ENCODE data around the gene HSD11B1L.
A peak's percentile ranks its signal among the peaks of the same experiment; 100 is the strongest.

The HSD11B1L gene, protein sequence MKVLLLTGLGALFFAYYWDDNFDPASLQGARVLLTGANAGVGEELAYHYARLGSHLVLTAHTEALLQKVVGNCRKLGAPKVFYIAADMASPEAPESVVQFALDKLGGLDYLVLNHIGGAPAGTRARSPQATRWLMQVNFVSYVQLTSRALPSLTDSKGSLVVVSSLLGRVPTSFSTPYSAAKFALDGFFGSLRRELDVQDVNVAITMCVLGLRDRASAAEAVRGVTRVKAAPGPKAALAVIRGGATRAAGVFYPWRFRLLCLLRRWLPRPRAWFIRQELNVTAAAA

DNA sequence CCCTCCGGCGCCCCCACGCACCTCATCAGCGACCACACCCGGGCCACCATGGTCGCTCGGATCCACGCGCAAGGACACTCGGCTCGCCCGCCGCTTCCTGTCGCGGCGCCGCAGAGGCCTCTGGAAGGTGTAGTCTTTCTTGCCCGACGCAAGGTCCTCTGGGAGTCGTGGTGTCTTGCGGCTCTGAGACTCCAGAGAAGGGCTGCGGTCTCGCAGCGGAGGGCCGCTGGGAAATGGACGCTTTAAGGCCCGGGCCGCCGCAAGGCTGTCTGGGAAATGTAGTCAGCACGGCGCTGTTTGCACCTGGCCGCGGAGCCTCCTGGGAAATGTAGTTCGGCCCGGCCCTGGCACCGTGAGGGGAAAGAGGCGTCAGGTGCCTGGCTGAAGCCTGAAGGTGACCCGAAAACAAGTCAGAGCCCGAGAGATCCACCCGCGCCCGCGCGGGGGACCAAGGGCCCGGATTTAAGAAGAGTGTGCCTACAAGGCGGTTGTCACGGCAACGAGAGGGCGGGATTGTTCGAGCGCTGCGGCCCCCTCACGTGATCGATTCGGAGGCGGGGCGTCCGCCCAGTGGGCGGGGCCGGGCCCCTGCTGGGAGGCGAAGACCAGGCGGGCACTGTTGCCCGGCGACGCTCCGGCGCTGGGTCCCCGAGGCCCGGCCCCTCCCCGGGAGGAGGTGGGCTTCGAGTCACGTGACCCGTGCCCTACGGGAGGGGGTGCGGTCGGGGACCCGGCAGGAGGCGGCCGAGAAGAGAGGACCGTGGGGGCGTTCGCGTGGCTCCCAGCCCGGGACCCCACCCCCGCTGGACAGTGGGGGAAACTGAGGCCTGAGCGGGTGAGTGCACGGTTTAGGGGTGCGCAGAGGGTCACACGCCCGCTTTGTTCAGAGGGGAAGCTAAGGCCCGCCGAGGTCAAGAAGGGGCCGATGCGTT, at the start of gene HSD11B1L, which contains the start of gene MICOS13:
Gene HSD11B1L, plus strand, starts transcription at position 591 of the 932 bp plus-strand sequence. CDS start 3,806 bp downstream, outside the sequence.
Gene MICOS13, minus strand, starts transcription at position 80 of the 932 bp plus-strand sequence. Its CDS starts 30 bp downstream, at position 50.
- FAIRE-seq, result peak; percentile 98

DNA sequence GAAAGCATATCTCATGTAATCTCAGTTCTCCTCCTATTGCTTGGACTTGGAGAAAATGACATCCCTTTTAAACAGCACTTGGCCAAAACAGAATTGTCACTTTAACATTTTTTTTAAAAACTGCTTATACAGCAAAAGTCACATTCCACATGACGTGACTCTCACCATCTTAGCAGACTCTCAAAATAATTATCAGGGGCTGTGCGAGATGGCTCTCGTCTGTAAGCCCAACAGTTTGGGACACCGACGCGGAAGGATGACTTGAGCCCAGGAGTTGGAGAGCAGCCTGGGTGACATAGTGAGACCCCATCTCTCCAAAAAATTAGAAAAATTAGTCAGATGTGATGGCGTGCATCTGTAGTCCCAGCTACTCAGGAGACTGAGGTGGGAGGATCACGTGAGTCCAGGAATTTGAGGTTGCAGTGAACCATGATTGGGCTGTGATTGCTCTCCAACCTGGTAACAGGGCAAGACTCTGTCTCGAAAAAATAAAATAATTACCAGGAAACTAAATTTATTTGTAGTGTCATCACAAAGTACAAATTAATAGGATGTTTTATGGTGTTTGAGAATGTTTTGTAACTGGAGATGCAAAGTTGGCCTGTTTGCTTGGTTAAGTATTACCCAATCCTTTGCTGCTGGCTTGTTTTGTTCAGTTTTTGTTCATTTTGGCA, 49.1 kb upstream of the HSD11B1L start:
- FAIRE-seq, result no peak

DNA sequence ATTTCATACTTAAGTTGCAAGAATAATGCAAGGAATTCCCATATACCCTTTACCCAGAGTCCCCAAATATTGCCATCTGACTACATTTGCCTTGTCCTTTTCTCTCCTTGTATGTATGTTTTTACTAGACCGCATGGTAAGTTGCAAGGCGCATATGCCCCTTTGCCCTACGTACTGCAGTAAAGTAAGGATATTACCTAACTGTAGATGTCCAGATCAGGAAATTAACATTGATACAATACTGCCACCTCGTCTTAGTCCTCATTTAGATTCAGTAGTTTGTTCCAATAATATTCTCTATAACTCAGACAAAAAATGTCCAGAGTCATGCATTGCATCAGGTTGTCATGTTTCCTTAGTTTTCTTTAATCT, 48.6 kb upstream of the HSD11B1L start:
- FAIRE-seq, result no peak

DNA sequence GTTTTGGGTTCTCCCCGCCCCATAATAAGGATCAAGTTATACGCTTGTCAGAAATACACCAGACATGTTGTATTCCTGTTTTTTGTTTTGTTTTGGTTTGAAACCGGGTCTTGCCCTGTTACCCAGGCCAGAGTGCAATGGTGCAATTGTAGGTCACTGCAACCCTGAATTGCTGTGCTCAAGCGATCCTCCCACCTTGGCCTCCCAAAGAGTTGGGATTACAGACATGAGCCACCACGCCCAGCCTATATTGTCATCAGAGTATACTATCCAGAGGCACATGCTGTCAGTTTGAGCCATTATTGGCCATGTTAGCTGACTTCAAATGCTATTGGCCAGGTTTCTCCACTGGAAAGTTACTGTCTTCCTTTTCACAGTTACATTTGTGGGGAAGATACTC, 48.2 kb upstream of the HSD11B1L start:
- peak; percentile 91 for FAIRE-seq

DNA sequence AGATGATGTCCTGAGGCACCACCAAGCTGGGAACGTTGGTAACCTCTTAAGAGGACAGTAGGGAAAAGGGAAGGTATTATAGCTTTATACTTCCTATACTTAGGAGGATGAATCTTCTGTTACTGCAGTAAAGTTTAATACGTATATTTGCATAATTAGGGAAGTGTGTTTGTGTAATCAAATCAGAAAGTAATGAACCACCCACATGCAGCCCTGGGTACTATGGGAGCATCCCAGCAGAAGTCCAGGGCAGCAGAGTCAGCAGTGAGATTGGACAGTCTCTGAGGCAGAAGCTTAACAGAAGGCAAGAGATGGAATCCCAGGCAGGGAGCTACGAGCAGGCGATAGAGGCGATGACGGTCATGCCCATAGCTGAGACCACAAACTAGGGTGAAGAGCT, 45.4 kb upstream of the HSD11B1L start:
- no peak for FAIRE-seq

DNA sequence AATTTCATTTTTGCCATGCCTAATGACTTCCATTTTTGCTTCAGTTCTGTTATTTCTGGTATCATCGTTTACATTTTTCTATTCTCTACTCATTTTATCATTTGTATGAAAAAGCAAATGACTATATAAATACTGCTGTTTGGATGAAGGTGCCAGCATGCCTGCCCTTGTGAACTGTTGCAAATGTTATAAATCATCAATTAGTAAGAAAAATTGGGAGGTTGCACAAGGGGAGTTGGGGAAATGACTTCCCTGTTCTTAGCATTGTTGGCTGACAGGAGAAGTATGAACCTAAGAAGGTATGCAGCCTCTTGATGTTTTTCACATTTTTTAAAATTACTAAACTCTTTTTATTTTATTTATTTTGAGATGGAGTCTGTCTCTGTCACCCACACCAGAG, 42.9 kb upstream of the HSD11B1L start:
- FAIRE-seq, result no peak

DNA sequence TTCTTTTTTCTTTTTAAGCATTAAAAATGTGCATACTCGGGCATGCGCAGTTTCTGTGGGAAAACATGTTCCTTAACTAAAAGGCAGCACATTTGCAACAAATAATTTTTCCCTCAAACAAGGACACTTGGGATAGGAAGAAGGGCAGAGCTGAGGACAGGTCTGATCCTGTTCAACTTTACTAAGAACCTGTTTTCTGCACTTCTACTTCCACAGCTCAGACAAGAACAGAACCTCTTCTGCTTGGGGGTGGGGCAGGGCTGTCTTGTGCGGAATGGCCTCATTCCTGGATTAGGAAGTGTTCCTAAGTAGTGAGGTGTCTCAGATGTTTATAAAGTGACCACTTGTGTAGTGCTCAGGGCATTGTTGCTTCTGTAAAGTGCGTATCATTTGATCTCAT, 39.7 kb upstream of the HSD11B1L start:
- FAIRE-seq, result no peak

DNA sequence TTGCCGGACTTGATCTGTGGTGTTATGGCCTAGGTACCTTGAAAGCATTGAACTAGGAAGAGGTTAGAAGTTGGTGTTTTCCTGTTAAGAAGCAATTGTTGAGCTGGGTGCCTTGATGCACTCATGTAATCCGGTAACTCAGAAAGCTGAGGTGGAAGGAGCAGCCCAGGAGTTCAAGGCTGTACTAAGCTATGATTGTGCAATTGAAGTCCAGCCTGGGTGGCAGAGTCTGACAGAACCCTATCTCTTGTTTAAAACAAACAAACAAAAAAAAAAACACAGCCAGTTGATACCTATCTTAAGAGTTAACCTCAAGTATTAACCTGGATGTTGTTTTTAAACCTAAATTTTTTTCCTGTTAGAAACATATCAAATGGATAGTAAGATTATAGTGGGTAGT, 38.6 kb upstream of the HSD11B1L start:
- FAIRE-seq, result no peak

DNA sequence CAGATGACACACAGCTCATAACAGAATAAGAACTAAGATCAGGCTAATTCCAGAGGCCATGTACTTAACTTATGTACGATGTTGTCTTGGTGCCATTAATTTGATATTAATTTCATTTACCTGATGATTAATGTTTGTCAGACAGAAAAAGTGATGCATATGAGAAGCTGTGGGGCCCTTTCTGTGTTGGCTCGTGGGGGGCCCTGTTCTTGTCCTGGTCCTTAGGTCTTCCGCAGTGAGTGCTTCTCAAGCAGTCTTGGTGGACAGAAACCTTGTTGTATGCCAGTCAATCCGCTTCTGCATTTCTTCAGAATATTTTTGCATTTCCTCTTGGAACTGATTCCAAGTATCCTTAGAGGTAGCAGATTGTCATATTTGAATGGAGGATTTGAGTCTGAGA, 37.8 kb upstream of the HSD11B1L start:
- no peak for FAIRE-seq

DNA sequence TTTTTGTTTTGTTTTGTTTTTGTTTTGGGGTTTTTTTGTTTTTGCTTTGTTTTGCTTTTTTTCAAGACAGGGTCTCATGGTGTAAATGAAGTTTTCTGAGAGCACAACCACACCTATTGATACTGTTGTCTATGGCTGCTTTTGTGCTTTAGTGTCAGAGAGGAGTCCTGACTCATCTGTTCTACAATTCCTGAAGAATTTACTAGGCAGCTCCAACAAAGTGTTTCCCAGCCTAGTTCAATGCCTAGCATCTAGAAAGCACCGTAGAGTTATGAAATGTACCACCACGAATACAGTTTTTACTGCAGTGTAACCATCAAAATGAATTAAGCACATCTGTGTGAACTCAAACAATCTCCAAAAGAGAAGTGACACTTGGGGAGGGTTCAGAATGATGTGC, 36.8 kb upstream of the HSD11B1L start:
- no peak for FAIRE-seq

DNA sequence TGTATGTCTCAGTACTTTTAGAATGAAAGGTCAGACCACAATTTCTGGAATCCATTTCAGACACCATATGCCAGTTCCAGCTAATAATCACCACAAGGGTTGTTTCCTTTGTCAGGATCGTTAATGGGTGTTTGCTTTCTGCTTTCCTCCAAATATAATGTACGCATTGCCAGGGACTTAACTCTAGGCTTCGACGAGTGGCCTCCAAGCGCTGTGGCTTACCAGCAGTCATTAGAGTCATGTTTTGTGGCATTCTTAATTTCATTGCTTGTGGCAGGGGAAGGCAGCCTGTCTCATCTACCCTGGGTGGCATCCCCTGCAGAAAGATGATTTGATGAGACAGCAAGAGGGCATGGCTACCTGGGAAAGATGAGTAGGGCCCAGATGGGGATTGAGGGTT, 35.4 kb upstream of the HSD11B1L start:
- no peak for FAIRE-seq

DNA sequence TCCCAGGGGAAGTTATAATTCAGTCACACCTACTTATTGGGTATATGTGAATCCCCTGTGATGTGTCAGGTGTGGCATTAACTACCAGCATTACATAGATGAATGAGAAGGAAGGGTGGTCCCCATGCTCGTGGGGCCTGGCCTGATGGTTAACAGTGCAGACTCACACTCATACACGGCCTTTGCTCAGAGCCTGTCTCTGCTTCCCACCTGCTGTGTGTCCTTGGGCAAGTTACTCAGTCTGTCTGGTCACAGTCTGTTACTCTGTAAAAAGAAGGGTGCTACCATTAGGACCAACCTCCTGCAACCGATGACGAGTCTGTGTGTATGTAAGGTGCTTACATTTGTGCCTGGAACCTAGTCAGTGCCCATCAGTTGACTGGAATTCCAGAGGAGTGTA, 34.1 kb upstream of the HSD11B1L start:
- no peak for FAIRE-seq

DNA sequence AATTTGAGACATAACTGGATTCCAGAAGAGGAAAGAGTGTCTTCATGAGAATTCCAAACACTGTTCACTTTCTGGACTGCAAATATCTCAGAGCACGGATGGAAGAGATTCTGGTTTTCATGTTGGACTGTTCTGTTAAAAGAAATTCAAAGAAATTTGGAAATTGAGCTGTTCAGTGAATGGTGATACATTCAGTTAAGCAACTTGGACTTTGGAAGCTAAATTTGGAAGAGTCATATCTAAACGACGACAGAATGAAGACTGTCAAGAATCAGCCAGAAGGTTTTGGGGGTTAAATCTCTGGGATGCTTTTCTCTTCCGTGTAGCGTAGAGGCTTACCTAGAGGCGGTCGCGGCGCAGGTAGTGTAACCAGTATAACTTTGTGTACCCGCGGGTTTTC, 32.4 kb upstream of the HSD11B1L start:
- FAIRE-seq, result no peak

DNA sequence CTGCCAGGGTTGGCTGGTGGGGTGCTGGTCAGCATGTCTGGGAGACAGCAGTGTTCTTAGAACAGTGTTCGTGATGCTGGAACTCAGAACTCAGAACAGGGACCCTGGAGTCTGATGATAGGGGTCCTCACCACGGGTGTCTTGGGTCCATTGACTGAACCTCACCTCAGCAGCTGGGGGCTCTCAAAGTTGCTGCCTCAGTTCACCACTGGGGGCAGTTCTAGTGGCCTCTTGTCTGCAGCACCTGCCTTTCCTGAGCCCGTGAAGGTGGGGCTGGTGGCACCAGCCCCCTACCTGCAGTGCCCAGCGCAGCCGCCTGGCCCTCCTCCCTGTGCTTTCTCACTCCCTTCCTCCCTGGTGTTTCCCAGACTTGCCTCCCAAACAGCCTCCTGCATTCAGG, 29.5 kb upstream of the HSD11B1L start:
- no peak for FAIRE-seq

DNA sequence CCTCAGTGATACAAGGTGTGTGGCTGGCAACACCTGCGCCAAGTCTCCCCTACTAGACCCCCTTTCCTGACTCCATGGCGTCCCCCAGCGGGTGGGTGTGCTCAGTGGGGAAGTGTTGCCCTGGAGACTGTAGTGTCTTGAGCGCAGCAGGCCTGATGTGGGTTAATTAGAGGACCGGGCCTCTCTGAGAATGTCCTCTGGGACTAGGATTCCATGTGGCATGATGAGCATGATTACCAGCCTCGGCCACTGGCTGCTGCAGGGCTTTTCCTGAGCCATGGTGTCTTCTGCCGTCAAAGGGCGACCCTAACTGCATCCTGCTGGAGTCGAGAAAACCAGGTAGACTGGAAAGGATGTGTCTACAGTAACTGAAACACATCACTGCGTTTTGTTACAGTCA, 28.6 kb upstream of the HSD11B1L start:
- FAIRE-seq, result no peak

DNA sequence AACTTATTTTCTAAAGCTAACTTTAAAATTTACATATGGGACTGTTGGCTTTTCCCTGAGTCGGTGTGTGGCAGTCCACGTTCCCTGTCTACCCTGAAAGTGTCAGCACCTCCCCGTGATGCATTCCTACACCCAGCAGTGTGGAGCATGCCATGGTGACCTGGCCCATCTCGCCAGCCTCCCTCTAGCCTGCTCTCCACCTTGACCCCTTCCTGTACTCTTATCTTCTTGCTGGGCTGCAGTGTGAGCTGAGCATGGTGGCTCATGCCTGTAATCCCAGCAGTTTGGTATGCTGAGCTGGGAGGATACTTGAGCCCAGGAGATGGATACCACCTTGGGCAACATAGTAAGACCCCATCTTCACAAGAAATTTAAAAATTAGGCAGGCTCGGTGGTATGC, 25.9 kb upstream of the HSD11B1L start:
- FAIRE-seq, result no peak

DNA sequence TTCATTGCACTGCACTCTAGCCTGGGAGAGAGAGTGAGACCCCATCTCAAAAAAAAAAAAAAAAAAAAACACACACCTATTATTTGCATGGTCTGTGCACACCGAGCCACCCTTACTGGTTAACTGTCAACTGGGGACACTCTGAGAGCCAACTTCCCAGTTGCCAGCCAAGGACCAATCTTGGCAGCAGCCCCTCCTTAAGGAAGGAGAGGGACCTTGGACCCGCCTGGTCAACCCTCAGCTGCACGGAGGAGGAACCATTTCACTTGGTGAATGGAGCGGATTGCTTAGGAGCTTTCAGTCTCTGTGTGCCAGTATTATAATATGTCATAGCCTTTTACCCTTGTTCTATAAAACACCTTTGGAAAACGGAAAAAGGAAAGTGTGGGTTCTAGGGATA, 25.4 kb upstream of the HSD11B1L start:
- no peak for FAIRE-seq

DNA sequence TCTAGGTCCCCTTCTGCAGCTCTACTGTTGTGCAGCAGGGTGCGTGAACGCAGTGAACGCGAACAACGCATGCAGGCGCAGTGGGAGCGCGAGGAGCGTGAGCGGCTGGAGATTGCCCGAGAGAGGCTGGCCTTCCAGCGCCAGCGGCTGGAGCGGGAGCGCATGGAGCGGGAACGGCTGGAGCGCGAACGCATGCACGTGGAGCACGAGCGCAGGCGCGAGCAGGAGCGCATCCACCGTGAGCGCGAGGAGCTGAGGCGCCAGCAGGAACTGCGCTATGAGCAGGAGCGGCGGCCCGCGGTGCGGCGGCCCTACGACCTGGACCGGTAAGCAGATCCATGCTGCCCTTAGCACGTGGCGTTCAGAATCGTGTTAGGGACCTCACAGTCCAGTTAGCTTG, 19.3 kb upstream of the HSD11B1L start:
- no peak for FAIRE-seq

DNA sequence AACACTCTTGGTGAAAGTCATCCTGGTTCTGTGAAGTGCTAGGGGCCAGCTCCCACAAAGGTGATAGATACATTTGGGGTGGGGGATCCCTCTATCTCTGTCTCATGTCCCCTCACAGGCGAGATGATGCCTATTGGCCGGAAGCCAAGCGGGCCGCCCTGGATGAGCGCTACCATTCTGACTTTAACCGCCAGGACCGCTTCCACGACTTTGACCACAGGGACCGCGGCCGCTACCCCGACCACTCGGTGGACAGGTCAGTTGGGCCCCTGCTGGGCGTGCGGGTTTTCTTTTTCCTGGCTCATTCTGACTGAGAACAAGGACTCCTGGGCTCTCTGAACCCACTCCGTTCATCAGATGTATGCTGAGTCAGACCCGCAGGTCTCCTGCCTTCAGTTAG, 16.9 kb upstream of the HSD11B1L start:
- FAIRE-seq, result no peak

DNA sequence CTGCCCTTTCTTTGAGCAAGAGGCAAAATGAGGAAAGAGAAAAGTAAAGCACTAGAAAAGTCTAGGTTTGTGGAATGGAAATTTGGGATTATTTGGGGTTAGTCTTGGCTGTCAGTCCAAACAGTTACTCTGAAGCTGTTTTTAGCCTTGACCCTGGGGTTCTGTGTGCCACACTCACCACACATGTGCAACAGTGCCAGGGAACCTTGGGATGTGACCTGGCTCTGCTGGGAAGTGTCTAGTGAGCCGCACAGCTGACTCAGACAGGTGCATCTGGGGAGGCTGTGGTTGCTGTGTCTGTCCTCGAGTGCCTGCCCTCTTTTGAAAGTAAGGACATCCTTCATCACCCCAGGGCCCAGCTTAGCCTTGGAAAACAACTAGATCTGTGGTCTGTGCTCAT, 16.3 kb upstream of the HSD11B1L start:
- no peak for FAIRE-seq

DNA sequence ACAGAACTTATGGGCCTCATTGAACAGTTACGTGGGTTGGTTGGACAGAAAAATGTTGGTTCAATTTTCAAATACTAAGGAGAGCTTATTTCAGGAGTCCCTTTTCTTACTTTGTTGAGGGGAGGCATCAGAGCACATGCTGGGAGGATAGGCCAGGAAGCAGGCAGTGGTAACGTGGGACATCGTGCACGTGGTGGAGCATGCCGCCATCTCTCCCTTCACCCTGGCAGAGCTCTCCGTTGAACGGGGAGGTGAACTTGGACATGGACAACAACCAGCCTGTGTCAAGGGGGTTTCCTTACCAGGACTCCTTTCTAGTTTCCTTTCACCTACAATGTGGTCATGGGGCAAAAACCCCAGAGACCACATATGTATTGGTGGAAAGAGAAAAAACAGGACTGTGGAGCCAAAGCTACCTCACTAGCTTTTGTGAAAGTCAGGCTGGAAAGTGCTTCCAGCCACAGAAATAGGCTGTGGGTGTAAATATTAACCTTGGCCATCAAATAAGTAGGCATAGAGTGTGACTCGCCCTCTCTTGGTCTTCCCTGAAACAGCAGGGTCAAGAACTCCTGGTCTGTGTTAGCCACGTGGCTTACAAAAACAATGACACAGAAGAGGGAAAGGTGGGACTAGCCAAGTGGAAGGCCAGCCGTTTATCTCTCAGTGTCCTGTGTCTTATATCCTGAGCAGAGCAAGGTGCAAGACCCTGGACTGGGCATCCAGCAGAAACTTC, 14.9 kb upstream of the HSD11B1L start:
- FAIRE-seq, result no peak

DNA sequence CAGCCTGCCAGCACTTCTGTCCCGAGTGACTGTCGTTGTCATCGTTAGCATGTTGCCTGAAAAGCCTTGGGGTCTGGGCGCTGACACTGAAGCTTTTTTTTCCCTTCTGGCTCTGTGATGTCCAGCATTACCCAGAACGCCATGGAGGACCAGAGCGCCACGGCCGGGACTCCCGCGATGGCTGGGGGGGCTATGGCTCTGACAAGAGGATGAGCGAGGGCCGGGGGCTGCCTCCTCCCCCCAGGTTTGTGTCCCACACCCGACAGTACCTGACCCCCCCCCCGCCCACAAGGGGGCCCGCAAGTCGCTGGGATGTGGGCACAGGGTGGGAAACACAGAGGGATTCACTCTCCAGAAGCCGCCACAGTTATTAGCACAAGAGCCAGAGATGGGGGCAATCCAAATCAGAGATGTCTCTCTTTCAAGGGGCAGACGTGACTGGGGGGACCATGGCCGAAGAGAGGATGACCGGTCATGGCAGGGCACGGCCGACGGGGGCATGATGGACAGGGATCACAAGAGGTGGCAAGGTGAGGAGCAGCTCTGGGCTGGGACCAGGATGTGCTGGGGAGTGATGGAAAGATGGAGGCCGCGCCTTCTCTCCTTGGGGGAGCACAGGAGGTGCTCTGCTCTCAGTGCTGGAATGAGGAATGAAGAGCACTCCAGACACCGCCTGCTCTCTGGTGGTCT, 13.8 kb upstream of the HSD11B1L start:
- no peak for FAIRE-seq

Data from endometrium (tissue), 2 donors.